Posterior cingulate gyrus (tissue), 11 donors: ENCODE results near the gene NCKAP5.
A peak's percentile ranks its signal among the peaks of the same experiment; 100 is the strongest.

Experiments used
- DNase-seq, 10 donors: peaks; one replicate each; pipeline versions ENCODE4 v3.0.0 to v3.0.0-alpha.2; 2020 to 2021; ENCODE audit warnings: mixed read lengths in 3 of 10
- intact Hi-C: fragments of 100-400 bp; cut with DNase I; formaldehyde crosslinking; loops from one replicate; pipeline ENCODE4 v1.15.1; 2023

NCKAP5 gene

DNA sequence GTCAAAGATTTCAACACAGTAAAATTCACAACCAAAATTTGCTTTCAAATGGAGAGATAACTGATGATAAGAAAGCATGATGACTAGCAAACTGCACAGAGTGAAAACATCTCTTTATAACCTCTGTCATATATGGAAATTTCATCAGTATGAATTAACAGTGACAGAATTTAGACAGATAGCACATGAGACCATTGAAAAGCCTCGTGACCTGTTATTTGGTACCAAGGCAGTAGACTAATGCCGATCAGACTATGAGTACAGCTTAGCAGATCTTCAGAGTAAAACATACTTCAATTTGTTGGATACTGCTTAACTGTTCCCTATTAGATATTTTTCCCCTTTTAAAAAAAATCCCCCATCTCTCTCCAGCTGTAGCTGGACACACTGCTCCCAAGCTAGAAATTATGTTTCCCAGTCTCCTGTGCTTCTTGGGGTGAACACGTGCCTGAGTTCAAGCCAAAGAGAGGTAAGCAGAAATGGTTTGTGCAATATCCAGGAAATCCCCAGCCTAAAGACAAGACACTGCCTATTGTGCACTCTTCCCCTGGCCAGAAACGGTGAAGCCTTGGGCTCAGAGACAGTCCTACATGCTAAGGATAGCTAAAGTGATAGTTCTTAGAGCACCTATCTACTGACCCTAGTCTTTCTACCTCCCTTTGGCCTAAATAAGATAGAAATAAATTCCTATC lies 256.1 kb downstream of the NCKAP5 start:
- intact Hi-C loops, result no loop called here
- DNase-seq, result no peak

DNA sequence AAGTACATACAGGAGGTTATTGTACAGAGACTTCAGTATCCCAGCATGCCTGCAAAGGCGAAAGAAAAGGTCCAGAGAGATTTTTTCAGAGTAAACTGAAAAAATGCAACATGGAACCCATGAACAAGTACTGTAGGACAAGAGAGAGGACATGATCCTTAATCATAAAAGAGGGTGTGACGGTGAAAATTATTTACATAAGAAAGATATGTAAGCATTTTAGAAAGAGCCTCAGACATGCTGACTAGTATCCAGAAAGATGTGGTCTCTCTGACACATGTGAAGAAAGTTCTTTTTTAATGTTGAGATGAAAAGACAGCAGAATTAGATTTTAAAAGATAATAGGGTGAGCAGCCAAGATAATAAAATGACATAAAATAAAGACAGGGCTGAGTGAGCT lies 262.0 kb downstream of the NCKAP5 start:
- intact Hi-C loops, result no loop called here
- no peak for DNase-seq

DNA sequence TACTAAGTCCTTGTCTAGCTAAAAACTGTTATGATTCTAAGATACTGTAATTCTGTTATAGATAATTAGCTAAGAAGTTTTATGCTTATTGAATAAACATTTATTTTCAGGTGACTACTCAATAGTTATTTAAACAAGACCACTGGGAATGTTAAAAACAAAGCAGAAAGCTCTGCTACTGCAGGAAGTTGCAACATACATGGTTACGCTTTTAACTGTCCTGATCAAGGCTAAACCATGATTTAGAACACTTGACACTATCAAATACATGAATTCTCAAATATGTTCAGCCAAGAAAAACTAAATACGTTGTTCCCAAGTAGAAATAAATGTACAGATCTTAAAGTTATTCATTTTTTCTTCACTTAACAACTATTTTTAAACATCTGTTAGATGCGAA lies 263.9 kb downstream of the NCKAP5 start:
- no peak for DNase-seq
- intact Hi-C loops, result no loop called here

DNA sequence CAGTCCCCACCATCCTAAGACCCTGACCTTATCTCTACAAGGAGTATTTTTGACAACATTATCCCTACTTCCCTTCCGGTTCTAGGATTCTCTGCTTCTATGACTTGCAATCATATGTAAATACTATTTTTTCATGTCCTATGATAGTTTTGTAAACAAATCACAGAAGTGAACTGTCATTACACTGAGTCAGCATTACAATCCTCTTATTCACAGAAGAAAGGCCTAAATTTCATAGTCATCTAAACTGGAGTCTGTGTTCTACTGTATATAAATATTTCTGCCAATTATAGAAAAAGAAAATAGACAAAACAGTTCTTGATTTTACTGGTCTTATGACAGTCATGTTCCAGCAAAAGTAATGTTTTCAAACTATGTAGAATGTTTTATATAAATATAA lies 265.1 kb downstream of the NCKAP5 start:
- no peak for DNase-seq
- intact Hi-C loops, result no loop called here

DNA sequence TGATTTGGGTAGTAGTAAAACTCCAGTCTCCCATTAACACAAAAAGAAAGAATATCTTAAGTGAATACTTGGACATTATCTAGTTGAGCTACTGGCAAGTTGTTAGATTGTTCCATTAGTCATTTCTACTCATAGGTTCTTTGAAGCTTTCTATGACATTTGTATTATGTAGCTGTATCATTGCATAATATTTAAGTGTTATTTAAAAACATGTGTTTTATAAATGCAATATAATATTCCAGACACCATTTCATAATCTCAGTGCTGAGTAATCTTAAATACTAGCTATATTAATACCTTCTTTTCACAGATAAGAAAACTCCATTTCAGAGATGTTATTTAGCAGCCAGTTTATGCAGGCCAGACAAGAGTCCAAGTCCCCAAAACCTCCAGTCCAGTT lies 271.9 kb downstream of the NCKAP5 start:
- intact Hi-C loops, result no loop called here
- no peak for DNase-seq

DNA sequence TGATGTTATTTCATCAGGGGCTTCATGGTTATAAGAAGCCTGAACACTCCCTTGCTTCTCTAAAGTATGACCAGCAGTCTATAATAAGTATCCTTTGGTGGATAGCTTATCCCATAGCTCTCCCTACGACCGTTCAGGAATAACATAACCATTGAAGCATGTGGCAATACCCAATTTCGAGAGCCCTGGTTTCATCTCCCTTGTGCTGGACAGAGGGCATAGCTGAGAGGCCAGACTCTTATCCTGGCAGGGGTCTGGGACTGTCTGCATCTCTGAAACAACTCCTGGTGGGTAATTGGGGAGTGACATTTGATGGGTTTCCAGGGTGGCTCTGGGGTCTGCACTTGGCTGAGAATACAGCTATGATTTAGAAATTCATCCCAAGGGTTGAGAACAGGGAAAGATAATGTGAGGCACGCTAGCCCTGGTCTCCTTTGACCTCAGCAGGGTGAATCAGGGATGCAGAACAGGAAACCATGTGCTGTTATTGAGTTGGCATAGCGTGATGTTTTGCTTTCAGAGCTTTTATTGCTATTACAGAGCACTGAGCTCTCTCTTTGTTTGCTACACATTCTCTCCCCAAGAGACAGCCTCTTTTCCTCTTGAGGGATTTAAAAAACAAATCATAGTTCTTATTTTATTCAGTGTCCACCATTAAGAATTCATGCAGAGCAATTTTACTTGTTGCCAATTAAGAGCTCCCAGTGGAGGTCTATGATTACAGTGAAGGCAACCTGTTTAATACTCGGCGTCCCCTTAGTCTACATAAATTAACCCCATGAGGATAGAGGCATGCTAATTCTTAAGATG lies 274.5 kb downstream of the NCKAP5 start:
- intact Hi-C loops, result no loop called here

DNA sequence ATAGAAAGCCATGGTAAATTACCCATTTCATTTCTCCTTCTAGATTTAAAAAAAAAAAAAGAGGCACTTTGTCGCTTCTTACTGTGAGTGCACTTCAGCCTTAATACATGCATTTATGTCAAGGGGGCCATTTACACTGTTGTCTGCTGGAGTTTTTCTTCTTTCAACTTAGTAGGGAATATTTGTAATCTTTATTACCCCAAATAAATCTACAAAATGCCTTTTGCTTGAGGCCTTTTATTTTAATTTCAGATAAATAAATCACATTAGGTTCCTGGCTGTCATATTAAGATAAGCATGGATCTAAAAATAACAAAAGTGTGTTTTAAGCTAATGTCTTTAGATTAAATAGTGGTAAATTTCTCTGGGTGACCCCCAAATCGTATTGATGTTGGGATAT lies 276.0 kb downstream of the NCKAP5 start:
- intact Hi-C loops, result no loop called here
- DNase-seq, result no peak

More for the DNA sequence above, 274.5 kb downstream of the NCKAP5 start:
- peak in 1 of 10 donors; percentile 48 for DNase-seq

DNA sequence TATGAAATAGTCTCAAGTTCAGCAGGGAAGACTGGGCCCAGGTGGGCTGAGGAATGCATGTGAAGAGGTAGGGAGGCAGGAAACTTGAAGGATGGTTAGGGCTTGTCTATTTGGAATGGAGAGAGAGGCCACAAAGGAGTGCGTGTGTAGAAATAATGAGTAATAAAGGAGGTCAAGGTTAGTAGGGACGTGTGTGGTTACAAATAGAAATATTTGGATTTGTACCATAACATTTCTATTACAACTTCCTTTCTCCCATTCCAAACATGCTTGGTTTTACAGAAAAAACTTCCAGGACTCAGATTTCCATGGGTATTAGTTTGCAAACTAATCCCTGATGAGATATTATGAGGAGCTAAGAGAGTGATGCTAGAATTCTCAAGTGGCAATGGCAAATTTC lies 280.6 kb downstream of the NCKAP5 start:
- intact Hi-C loops, result no loop called here
- DNase-seq, result no peak

DNA sequence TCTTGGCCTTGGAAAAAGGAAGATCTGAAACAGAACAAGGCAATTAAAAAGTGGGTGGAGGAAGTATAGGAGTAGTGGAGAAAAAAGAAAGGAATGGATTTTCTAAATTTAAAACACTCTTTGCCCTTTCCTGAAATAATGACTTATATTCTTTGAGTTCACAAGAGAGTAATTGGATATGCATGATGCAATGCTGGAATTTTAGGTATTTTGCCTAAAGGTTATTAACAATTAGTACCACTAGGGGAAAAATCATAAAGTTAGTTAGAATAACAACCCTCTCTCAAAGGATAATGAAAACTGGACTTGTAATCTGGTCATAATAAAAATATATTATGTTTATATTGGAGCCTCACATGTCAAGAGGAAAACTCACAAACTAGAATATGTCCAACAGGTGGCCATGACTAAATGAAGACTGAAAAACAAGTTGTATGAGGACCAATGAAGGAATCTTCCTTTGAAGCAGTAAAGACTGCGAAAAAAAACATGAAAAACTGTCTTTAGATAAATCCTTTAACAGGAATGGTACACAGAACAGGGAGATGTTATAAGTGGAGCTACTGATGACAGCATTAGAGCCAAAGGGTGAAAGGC lies 281.8 kb downstream of the NCKAP5 start:
- intact Hi-C loops, result no loop called here
- DNase-seq, result no peak

DNA sequence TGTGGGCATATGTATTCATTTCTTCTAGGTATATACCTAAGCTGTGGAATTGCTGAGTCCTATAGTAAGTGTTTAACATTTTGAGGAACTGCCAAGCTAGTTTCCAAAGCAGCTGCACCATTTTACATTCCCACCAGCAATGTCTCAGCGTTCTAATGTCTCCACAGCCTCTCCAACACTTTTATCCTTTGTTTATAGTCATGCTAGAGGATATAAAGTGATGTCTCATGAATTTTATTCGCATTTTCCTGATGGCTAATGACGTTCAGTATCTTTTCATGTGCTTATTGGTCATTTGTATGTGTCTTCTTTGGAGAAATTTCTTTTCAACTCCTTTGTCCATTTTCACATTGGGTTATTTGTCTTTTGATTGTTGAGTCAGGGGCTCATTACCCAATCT lies 295.2 kb downstream of the NCKAP5 start:
- intact Hi-C loops, result no loop called here
- DNase-seq, result no peak

DNA sequence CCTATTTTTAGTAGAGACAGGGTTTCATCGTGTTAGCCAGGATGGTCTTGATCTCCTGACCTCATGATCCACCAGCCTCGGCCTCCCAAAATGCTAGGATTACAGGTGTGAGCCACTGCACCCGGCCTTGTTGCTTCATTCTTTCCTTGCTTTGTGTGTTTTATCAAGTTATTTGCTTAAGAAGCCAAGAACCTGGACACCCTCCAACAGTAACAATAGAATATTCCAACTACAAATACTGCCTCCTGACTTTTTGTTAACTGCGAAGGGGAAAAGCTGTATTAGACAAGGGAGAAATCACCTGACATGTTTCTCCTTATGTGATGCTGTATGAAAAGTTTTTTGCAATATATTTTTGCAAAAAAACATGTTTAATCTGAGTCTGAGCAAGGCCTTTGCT lies 297.2 kb downstream of the NCKAP5 start:
- no peak for DNase-seq
- intact Hi-C loops, result no loop called here

DNA sequence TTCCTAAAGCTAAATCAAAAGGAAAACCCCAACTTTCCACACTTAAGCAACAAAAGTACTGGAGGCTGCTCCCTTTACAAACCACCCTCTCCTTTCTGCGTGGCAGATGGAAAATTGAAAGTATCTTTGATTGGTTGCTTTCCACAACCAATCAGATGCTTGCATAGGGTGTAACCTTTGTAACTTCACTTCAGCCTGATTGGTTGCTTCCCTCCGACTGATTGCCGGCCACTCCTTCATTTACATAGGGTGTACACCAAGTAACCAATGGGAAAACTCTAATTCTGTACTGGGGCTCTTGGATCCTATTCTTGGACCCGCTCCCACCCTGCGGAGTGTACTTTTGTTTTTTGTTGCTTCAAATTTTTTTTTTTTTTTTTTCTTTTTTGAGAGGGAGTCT lies 297.7 kb downstream of the NCKAP5 start:
- intact Hi-C loops, result no loop called here
- no peak for DNase-seq

DNA sequence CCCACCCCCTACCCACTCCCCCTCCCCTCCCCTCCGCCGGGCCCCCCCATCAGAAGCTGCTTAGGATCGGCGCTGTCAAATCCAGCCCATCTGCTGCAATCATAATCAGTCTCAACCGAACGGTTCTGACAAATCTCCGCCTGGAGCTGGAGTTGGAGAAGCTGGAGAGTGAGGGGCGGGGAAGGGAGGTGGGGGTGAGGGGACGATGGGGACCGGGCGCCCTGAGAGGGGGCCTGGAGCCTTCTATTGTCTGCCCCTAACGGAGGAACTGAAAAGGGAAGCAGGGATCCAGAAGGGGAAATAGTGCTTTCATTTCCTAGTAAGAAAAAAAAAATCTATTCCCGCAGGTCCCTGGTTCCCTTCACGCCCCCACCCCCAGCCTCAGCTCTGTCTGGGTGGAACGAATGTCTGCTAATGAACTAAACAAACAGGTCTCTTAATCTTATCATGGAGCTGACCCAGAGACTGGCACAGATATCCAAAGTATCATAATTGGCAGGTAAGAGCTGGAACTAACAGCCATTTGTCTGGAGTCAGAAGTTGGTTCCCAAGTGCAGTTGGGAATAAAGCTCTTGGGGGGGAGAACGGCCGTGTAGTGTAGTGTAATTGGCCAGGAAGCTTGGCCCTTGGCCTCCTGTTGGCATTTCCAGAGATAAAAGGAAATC lies 301.2 kb downstream of the NCKAP5 start:
- intact Hi-C loops, result loop anchor here (10.0 kb wide), 1 partner anchor 508 kb away; no protein-coding TSS in a partner anchor
- peak in 2 of 10 donors; percentile 45 to 63 for DNase-seq

DNA sequence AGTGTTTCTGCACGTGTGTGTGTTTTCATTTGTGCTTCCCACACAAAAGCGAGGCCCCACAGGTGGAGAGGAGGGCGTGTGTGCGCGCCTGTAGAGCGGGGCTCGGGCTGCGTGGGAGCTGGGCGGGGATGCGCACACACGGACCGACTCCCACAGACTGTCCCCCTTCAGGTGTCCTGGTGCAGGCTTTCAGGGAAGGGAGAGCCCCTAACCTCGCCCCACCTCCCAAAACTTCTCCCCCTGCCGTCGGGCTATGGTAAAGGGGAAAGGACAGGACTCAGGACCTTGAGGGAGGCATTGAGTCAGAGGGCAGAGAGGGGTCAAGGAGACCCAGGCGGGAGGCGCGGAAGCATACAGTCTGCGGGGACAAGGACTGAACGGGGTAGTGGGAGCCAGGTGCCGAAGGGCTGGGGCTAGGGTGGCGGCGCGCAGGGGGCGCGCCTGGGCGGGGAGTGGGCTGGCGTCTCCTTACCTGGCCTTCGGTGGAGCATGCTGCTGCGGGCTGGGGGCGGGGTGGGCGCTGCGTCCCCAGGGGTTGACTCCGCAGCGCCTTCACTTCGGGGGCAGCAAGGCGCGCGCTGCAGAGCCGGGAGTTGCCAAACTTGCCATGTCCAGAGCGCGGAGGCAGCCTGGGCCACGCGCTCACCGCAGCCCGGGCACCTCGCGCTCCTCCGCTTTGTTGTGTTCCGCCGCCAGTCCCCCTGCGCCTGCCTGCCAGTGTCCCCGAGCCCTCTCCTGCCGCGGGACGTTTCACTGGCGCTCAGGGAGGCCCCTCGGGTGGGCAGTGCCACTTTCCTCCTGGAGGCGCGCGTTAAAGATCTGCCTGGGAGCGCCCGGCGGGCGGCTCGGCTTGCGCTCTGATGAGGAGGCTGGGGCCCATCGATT lies 302.0 kb downstream of the NCKAP5 start:
- peak in 3 of 10 donors; percentile 72 to 84 (median 83) for DNase-seq
- intact Hi-C loops, result loop anchor here (10.0 kb wide), 1 partner anchor 509 kb away; no protein-coding TSS in a partner anchor

DNA sequence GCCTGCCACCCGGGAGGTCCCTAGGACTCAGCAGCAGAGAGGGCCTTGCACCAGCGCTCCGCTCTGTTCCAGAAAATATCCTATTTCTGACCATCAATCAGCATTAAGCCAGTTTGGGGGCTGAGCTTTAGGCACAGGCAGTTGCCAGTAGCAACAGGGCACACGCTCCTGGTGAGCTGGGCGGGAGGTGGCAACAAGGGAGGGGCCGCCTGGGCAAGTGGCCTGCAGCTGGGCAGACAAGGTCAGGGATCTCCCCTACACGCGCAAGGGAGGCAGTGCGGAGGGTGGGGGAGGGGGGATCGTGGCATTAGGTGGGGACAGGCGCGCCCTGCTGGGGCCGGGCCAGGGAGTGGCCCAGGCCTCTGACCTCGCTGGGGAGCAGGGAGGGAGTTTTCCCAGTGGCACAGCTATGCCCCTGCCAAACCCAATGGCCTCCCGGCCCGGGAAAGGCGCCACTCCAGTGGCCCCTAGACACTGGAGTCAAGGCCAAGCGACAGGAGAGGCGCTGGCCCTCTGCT lies 302.8 kb downstream of the NCKAP5 start:
- peak in 8 of 10 donors; percentile 28 to 90 (median 42) for DNase-seq
- intact Hi-C loops, result loop anchor here (10.0 kb wide), 1 partner anchor 509 kb away; no protein-coding TSS in a partner anchor

DNA sequence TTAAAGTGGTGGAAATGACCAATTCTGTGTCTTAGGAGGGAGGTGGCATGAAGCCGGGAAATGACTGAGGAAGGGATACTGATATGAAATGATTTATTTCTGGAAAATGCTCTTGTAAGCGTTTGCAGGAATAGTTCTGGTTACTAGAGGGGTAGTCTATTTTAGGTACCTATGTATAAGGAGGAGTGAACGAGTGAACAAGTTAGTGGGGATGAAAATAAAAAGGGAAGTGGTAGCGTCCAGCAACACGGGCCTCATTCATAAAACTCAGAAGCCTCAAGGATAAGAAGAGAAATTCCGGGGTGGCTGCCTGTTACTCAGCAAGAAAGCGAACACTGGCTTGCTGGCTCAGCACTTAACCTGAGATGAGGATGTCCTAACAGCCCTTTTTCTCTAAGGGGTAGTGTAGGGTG lies 303.3 kb downstream of the NCKAP5 start:
- peak in 1 of 10 donors; percentile 76 for DNase-seq
- intact Hi-C loops, result loop anchor here (5.0 to 10.0 kb wide), 2 partner anchors 297 to 510 kb away; no protein-coding TSS in a partner anchor

DNA sequence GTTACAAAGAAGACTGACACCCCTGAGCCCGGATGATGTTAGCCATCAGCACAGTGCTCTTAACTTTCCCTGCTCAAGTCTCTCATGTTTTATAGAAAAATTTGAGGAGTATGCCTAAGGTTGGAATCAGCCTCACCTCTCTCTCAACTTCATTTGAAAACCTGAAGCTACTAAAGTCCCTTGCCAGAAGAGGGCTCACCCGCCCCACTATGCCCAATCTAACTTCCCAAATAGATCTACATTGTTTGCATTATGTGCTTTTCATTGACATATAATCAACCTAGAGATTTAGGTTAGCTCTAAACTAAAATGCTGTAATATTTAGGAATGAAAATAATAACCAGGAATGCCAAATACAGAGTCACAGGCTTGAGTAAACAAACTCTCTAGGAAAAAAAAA lies 305.4 kb downstream of the NCKAP5 start:
- DNase-seq, result no peak
- intact Hi-C loops, result loop anchor here (5.0 to 10.0 kb wide), 2 partner anchors 299 to 512 kb away; no protein-coding TSS in a partner anchor

DNA sequence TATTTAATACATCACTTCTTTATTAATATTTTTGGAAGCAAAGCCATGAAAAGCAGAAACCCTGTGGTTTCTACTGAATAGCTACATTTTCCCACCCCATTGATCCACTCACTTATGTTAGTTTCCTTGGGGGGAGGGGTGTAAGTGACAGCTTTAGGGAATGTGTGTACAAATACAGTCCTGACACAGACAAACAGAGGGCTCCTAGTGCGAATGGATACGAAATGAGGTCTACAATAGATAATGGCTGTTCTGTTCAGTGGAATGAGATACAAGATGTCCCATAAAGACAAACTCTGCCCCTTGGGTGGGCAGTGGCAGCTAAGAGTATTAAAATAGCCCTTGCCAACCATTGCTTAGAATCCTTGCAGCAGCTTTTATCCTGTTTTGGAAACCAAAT lies 312.9 kb downstream of the NCKAP5 start:
- intact Hi-C loops, result no loop called here
- no peak for DNase-seq

DNA sequence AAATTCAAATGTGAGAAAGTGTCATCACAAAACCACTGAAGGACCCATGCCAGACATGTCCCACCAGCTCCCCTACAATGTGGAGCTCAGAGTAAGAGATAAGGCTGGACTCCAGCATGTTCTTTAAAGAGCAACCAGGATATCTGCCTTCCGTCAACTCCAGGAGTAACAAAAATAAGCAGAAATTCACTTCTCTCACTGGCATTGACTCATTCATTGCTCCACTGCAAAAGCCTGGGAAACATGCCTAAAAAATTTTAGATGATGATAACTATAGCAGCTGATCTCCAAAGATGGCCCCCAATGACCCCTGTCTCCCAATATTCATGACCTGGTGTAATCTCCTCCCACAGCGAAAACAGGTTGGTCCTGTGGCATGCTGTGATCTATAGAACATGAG lies 314.5 kb downstream of the NCKAP5 start:
- DNase-seq, result no peak
- intact Hi-C loops, result no loop called here
